Neural cell (in vitro differentiated cells): ENCODE data around the gene SMC2.

Experiments used
- RAD21 ChIP-seq: fragments of 450-650 bp; conservative IDR thresholded peaks from 2 replicates; pipeline ENCODE4 v1.6.1; 2014; ENCODE audit warnings: antibody characterized with exemption, mild to moderate bottlenecking, moderate library complexity
- TF ChIP-seq, protein P1 (sequence below): fragments of 450-650 bp; IDR thresholded peaks from 2 replicates; pipeline ENCODE4 v1.5.1; 2014; ENCODE audit warnings: antibody characterized with exemption, mild to moderate bottlenecking, moderate library complexity; ENCODE audit not compliant: poor library complexity, severe bottlenecking
- TF ChIP-seq, protein P2 (sequence below): IDR thresholded peaks from 2 replicates; pipeline ENCODE4 v1.6.1; 2012; ENCODE audit warnings: borderline replicate concordance

DNA sequence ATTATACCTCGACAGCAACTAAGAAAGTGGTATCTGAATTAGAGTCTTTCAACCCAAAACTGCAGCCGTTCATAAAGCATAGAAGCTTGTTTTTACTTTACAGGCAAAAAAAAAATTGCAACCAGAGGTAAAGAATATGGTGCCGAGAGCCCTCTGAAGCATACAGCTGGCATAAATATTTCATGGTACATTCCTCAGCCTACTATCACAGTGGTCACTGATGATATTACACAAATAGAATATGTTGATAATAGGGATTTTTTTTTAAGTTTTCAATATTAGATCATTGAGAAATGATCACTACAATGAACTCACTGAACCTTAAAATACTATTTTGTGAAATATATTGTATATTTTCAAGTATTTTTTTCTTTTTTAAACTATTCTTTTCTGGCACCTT lies 6.2 kb upstream of the SMC2 start:
- no peak for TF ChIP-seq RAD21
- TF ChIP-seq, protein P1, sequence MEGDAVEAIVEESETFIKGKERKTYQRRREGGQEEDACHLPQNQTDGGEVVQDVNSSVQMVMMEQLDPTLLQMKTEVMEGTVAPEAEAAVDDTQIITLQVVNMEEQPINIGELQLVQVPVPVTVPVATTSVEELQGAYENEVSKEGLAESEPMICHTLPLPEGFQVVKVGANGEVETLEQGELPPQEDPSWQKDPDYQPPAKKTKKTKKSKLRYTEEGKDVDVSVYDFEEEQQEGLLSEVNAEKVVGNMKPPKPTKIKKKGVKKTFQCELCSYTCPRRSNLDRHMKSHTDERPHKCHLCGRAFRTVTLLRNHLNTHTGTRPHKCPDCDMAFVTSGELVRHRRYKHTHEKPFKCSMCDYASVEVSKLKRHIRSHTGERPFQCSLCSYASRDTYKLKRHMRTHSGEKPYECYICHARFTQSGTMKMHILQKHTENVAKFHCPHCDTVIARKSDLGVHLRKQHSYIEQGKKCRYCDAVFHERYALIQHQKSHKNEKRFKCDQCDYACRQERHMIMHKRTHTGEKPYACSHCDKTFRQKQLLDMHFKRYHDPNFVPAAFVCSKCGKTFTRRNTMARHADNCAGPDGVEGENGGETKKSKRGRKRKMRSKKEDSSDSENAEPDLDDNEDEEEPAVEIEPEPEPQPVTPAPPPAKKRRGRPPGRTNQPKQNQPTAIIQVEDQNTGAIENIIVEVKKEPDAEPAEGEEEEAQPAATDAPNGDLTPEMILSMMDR, result no peak
- TF ChIP-seq, protein P2, sequence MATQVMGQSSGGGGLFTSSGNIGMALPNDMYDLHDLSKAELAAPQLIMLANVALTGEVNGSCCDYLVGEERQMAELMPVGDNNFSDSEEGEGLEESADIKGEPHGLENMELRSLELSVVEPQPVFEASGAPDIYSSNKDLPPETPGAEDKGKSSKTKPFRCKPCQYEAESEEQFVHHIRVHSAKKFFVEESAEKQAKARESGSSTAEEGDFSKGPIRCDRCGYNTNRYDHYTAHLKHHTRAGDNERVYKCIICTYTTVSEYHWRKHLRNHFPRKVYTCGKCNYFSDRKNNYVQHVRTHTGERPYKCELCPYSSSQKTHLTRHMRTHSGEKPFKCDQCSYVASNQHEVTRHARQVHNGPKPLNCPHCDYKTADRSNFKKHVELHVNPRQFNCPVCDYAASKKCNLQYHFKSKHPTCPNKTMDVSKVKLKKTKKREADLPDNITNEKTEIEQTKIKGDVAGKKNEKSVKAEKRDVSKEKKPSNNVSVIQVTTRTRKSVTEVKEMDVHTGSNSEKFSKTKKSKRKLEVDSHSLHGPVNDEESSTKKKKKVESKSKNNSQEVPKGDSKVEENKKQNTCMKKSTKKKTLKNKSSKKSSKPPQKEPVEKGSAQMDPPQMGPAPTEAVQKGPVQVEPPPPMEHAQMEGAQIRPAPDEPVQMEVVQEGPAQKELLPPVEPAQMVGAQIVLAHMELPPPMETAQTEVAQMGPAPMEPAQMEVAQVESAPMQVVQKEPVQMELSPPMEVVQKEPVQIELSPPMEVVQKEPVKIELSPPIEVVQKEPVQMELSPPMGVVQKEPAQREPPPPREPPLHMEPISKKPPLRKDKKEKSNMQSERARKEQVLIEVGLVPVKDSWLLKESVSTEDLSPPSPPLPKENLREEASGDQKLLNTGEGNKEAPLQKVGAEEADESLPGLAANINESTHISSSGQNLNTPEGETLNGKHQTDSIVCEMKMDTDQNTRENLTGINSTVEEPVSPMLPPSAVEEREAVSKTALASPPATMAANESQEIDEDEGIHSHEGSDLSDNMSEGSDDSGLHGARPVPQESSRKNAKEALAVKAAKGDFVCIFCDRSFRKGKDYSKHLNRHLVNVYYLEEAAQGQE, result no peak
